BE2C (cell line): ENCODE results near the gene MLLT10.

Experiments
- DNase-seq: peaks from one replicate; pipeline ENCODE4 v3.0.0-alpha.2; 2020
- H3K27me3 ChIP-seq: fragments of 250-450 bp; sonication (Bioruptor Pico); 2 replicates; pipeline ENCODE4 v1.5.1; 2020; ENCODE audit warnings: mild to moderate bottlenecking
- H3K36me3 ChIP-seq: fragments of 250-450 bp; sonication (Bioruptor Pico); 2 replicates; pipeline ENCODE4 v1.5.1; 2020; ENCODE audit warnings: mild to moderate bottlenecking
- H3K4me1 ChIP-seq: fragments of 250-450 bp; sonication (Bioruptor Pico); 2 replicates; pipeline ENCODE4 v1.5.1; 2020
- H3K4me3 ChIP-seq: 2 replicates; pipeline ENCODE4 v1.5.1; 2011; ENCODE audit warnings: low read depth, low read length
- H3K9me3 ChIP-seq: fragments of 250-450 bp; sonication (Bioruptor Pico); 2 replicates; pipeline ENCODE4 v1.5.1; 2020
- CTCF ChIP-seq: IDR thresholded peaks from 2 replicates; pipeline ENCODE4 v1.5.1; 2012; ENCODE audit warnings: mild to moderate bottlenecking, low read depth, low read length

The MLLT10 gene

GRCh38 chr10:21602313-21602712, 68.3 kb downstream of the MLLT10 start:
- no peaks in the 10 kb centered on the region; the same call in 1 of the 2 replicates for H3K36me3 ChIP-seq
- no peaks in the 10 kb centered on the region for H3K27me3 ChIP-seq
- no peak for DNase-seq
- H3K4me3 ChIP-seq: no peak overlapping the region
- H3K4me1 ChIP-seq: no peaks in the 10 kb centered on the region; the same call in 1 of the 2 replicates
- H3K9me3 ChIP-seq: no peaks in the 10 kb centered on the region
- no peak for TF ChIP-seq CTCF

GRCh38 chr10:21603721-21604120, 69.7 kb downstream of the MLLT10 start:
- Histone ChIP-seq H3K36me3 (peaks cover 1% of the 10 kb centered on the region), H3K27me3 (no peaks in the 10 kb centered on the region), H3K4me3 (no peak overlapping the region), H3K4me1 (no peaks in the 10 kb centered on the region; the same call in 1 of the 2 replicates), H3K9me3 (no peaks in the 10 kb centered on the region)
- no peak for TF ChIP-seq CTCF
- no peak for DNase-seq

- no peak for TF ChIP-seq CTCF
- Histone ChIP-seq H3K36me3 (peaks cover 5% of the 10 kb centered on the region), H3K4me3 (no peak overlapping the region), H3K9me3 (no peaks in the 10 kb centered on the region), H3K27me3 (no peaks in the 10 kb centered on the region), H3K4me1 (no peaks in the 10 kb centered on the region; the same call in 1 of the 2 replicates)
- DNase-seq: no peak
Measured at GRCh38 chr10:21604651-21605050, 70.6 kb downstream of the MLLT10 start.

GRCh38 chr10:21607907-21608306, 73.9 kb downstream of the MLLT10 start:
- TF ChIP-seq CTCF: no peak
- H3K27me3 ChIP-seq: no peaks in the 10 kb centered on the region
- no peak for DNase-seq
- H3K4me1 ChIP-seq: no peaks in the 10 kb centered on the region; the same call in 1 of the 2 replicates
- no peaks in the 10 kb centered on the region for H3K9me3 ChIP-seq
- H3K36me3 ChIP-seq: peaks cover 5% of the 10 kb centered on the region
- no peak overlapping the region for H3K4me3 ChIP-seq

GRCh38 chr10:21614000-21614399, 80.0 kb downstream of the MLLT10 start:
- Histone ChIP-seq H3K9me3 (no peaks in the 10 kb centered on the region), H3K4me3 (no peak overlapping the region), H3K27me3 (no peaks in the 10 kb centered on the region), H3K4me1 (no peaks in the 10 kb centered on the region), H3K36me3 (peaks cover under 1% of the 10 kb centered on the region; the same call in 1 of the 2 replicates)
- no peak for DNase-seq
- TF ChIP-seq CTCF: no peak

GRCh38 chr10:21617267-21617666, 83.2 kb downstream of the MLLT10 start:
- no peak for DNase-seq
- Histone ChIP-seq H3K27me3 (no peaks in the 10 kb centered on the region), H3K4me1 (no peaks in the 10 kb centered on the region), H3K4me3 (no peak overlapping the region), H3K36me3 (no peaks in the 10 kb centered on the region; the same call in 1 of the 2 replicates), H3K9me3 (no peaks in the 10 kb centered on the region)
- no peak for TF ChIP-seq CTCF
